HepG2 (cell line): ENCODE measurements around the gene PYGO2. TPM values are rescaled to one million over a fixed set of nuclear protein-coding genes. Genes with fewer than 3 reads are reported as not detected.

Source experiments
- ATM ChIP-seq: fragments of 450-650 bp; IDR thresholded peaks from 2 replicates; pipeline ENCODE4 v1.7.1; 2017; ENCODE audit warnings: mild to moderate bottlenecking, borderline replicate concordance
- ATRX ChIP-seq: sonication (generic); formaldehyde crosslinking; IDR thresholded peaks from 2 replicates; pipeline ENCODE4 v1.4.0; 2020; ENCODE audit warnings: missing genetic modification reagents, borderline replicate concordance
- CEBPG ChIP-seq: IDR thresholded peaks from 2 replicates; pipeline ENCODE4 v1.6.1; 2016
- JUN ChIP-seq: sonication (generic); formaldehyde crosslinking; IDR thresholded peaks from 2 replicates; pipeline ENCODE4 v1.4.0; 2020; ENCODE audit warnings: mild to moderate bottlenecking, missing genetic modification reagents
- KAT8 ChIP-seq: IDR thresholded peaks from 2 replicates; pipeline ENCODE4 v1.6.1; 2016; ENCODE audit warnings: missing genetic modification reagents, missing compliant biosample characterization
- PCBP2 ChIP-seq: fragments of 200-400 bp; formaldehyde crosslinking; optimal IDR thresholded peaks from 2 replicates; pipeline ENCODE3; 2018; ENCODE audit warnings: low read length, low read depth; ENCODE audit not compliant: poor library complexity, severe bottlenecking
- SALL2 ChIP-seq: sonication (generic); formaldehyde crosslinking; IDR thresholded peaks from 2 replicates; pipeline ENCODE4 v1.8.1; 2023; ENCODE audit warnings: mild to moderate bottlenecking, missing genetic modification reagents, inconsistent platforms
- TARDBP ChIP-seq: sonication (generic); formaldehyde crosslinking; IDR thresholded peaks from 2 replicates; pipeline ENCODE4 v1.8.0; 2022; ENCODE audit warnings: mild to moderate bottlenecking, missing genetic modification reagents
- ZNF234 ChIP-seq: sonication (generic); formaldehyde crosslinking; conservative IDR thresholded peaks from 2 replicates; pipeline ENCODE4 v1.5.1; 2020; ENCODE audit warnings: mild to moderate bottlenecking, missing genetic modification reagents
- ZNF572 ChIP-seq: sonication (generic); formaldehyde crosslinking; IDR thresholded peaks from 2 replicates; pipeline ENCODE4 v1.5.1; 2020; ENCODE audit warnings: mild to moderate bottlenecking, missing genetic modification reagents
- ZNF678 ChIP-seq: sonication (generic); formaldehyde crosslinking; IDR thresholded peaks from 2 replicates; pipeline ENCODE4 v1.4.0; 2020; ENCODE audit warnings: mild to moderate bottlenecking, missing genetic modification reagents
- ZNF709 ChIP-seq: sonication (generic); formaldehyde crosslinking; IDR thresholded peaks from 2 replicates; pipeline ENCODE4 v1.5.0; 2020; ENCODE audit warnings: mild to moderate bottlenecking, missing genetic modification reagents
- polyA plus RNA-seq, 8 experiments: library from polyadenylated mRNA; depleted of rRNA in 3 of 8; stranded (reverse) in 7 of 8; unstranded in 1 of 8; fragments of >200 nt; fragmentation: Illumina TruSeq in 4 of 8; extraction: Trizol in 4 of 8; gene quantifications; 2 replicates each; pipeline versions ENCODE4 v1.2.1 to v1.2.3, GENCODE V29; 2011 to 2016; ENCODE audit warnings: low read depth in 4 of 8, missing spikeins in 1 of 8, mixed read lengths in 1 of 8; ENCODE audit not compliant: insufficient read depth in 1 of 8
- total RNA-seq, 5 experiments: library from RNA; depleted of rRNA; stranded (reverse); fragments of >200 nt; fragmentation: Illumina TruSeq; extraction: Trizol; gene quantifications; 2 replicates each; pipeline ENCODE4 v1.2.3, GENCODE V29; 2016; ENCODE audit warnings: low read depth in 1 of 5
- TF ChIP-seq, protein P1 (sequence below): IDR thresholded peaks from 2 replicates; pipeline ENCODE4 v1.6.1; 2016; ENCODE audit warnings: mild to moderate bottlenecking
- TF ChIP-seq, protein P2 (sequence below): sonication (generic); IDR thresholded peaks from 2 replicates; pipeline ENCODE4 v1.6.1; 2016; ENCODE audit warnings: low read depth, borderline replicate concordance
- TF ChIP-seq, protein P3 (sequence below): sonication (generic); formaldehyde crosslinking; IDR thresholded peaks from 2 replicates; pipeline ENCODE4 v1.4.0; 2020; ENCODE audit warnings: missing genetic modification reagents
- TF ChIP-seq, protein P4 (sequence below): IDR thresholded peaks from 2 replicates; pipeline ENCODE4 v1.6.1; 2012; ENCODE audit warnings: low read length, improper control_type of control experiment
- TF ChIP-seq, protein P5 (sequence below): sonication (generic); formaldehyde crosslinking; IDR thresholded peaks from 2 replicates; pipeline ENCODE4 v1.8.1; 2023; ENCODE audit warnings: mild to moderate bottlenecking, missing genetic modification reagents

The PYGO2 gene
- total and polyA plus RNA-seq, 2 of the 13 experiments (the other 11 are each of a cell fraction or from before 2014, with no cell fraction given): 20.3 to 21.8 TPM

DNA sequence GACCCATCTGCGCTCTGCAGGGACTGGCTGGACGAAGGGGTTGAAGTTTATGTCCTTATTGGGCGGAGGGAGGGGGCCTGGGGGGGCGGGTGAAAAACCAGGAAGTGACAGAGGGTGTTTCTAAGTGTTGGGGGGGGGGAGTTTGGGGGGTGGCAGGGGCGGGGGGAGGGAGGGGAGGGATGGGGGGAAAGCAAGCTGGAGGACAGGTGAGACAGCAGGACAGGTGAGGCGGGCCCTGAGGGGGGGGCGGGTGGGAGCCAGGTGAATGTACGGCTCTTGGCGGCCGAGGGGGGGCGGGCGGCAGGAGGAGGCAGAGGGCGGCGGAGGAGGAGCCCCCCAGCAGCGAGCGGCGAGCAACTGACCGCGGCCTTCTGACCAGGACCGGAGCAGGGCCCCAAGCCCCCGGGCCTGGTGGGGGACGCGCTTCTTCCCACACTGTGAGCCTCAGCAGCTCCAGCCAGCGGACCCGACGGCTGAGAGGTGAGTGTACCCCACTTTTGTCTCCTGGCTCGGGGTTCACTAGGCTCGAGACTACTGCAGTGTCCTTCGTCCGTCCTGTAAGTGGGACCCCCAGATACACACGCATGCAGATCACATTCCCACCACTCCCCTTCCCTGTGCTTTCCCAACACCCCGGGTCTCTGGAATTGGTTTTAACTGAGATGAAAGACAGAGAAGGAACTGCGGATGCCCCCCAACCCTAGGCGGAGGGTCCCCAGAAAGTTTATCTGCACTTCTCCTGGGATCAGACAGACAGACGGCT is 41.1 kb upstream of the PYGO2 start, which contains the start of gene ZBTB7B (continued):
- TF ChIP-seq, protein P1, sequence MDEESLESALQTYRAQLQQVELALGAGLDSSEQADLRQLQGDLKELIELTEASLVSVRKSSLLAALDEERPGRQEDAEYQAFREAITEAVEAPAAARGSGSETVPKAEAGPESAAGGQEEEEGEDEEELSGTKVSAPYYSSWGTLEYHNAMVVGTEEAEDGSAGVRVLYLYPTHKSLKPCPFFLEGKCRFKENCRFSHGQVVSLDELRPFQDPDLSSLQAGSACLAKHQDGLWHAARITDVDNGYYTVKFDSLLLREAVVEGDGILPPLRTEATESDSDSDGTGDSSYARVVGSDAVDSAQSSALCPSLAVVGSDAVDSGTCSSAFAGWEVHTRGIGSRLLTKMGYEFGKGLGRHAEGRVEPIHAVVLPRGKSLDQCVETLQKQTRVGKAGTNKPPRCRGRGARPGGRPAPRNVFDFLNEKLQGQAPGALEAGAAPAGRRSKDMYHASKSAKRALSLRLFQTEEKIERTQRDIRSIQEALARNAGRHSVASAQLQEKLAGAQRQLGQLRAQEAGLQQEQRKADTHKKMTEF (CRISPR knock-in tag): no peak
- TF ChIP-seq ZNF572 (peak; percentile 27; the same call in 1 of the 2 replicates), ZNF678 (no peak), ZNF709 (CRISPR knock-in tag) (no peak), SALL2 (CRISPR knock-in tag) (no peak), KAT8 (CRISPR knock-in tag) (no peak), PCBP2 (no peak), ATRX (no peak), ZNF234 (CRISPR knock-in tag) (no peak), JUN (CRISPR knock-in tag) (no peak), ATM (no peak), CEBPG (CRISPR knock-in tag) (no peak), TARDBP (CRISPR knock-in tag) (no peak)
- TF ChIP-seq, protein P2, sequence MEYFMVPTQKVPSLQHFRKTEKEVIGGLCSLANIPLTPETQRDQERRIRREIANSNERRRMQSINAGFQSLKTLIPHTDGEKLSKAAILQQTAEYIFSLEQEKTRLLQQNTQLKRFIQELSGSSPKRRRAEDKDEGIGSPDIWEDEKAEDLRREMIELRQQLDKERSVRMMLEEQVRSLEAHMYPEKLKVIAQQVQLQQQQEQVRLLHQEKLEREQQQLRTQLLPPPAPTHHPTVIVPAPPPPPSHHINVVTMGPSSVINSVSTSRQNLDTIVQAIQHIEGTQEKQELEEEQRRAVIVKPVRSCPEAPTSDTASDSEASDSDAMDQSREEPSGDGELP: no peak
- TF ChIP-seq, protein P3, sequence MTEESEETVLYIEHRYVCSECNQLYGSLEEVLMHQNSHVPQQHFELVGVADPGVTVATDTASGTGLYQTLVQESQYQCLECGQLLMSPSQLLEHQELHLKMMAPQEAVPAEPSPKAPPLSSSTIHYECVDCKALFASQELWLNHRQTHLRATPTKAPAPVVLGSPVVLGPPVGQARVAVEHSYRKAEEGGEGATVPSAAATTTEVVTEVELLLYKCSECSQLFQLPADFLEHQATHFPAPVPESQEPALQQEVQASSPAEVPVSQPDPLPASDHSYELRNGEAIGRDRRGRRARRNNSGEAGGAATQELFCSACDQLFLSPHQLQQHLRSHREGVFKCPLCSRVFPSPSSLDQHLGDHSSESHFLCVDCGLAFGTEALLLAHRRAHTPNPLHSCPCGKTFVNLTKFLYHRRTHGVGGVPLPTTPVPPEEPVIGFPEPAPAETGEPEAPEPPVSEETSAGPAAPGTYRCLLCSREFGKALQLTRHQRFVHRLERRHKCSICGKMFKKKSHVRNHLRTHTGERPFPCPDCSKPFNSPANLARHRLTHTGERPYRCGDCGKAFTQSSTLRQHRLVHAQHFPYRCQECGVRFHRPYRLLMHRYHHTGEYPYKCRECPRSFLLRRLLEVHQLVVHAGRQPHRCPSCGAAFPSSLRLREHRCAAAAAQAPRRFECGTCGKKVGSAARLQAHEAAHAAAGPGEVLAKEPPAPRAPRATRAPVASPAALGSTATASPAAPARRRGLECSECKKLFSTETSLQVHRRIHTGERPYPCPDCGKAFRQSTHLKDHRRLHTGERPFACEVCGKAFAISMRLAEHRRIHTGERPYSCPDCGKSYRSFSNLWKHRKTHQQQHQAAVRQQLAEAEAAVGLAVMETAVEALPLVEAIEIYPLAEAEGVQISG: no peak
- TF ChIP-seq, protein P4, sequence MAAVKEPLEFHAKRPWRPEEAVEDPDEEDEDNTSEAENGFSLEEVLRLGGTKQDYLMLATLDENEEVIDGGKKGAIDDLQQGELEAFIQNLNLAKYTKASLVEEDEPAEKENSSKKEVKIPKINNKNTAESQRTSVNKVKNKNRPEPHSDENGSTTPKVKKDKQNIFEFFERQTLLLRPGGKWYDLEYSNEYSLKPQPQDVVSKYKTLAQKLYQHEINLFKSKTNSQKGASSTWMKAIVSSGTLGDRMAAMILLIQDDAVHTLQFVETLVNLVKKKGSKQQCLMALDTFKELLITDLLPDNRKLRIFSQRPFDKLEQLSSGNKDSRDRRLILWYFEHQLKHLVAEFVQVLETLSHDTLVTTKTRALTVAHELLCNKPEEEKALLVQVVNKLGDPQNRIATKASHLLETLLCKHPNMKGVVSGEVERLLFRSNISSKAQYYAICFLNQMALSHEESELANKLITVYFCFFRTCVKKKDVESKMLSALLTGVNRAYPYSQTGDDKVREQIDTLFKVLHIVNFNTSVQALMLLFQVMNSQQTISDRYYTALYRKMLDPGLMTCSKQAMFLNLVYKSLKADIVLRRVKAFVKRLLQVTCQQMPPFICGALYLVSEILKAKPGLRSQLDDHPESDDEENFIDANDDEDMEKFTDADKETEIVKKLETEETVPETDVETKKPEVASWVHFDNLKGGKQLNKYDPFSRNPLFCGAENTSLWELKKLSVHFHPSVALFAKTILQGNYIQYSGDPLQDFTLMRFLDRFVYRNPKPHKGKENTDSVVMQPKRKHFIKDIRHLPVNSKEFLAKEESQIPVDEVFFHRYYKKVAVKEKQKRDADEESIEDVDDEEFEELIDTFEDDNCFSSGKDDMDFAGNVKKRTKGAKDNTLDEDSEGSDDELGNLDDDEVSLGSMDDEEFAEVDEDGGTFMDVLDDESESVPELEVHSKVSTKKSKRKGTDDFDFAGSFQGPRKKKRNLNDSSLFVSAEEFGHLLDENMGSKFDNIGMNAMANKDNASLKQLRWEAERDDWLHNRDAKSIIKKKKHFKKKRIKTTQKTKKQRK: no peak
- TF ChIP-seq, protein P5, sequence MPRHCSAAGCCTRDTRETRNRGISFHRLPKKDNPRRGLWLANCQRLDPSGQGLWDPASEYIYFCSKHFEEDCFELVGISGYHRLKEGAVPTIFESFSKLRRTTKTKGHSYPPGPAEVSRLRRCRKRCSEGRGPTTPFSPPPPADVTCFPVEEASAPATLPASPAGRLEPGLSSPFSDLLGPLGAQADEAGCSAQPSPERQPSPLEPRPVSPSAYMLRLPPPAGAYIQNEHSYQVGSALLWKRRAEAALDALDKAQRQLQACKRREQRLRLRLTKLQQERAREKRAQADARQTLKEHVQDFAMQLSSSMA (CRISPR knock-in tag): no peak; the same call in 1 of the 2 replicates
